Trophoblast cell (in vitro differentiated cells and primary cell): Measurements from ENCODE around the gene C12orf57.

Experiments
- DNase-seq, 2 donors: peaks; one replicate each; pipeline ENCODE4 v3.0.0-alpha.2; 2016
- H2AFZ ChIP-seq: 2 replicates; pipeline ENCODE4 v1.6.1; 2013; ENCODE audit warnings: low read length, moderate library complexity, mild to moderate bottlenecking; ENCODE audit not compliant: insufficient read depth, poor library complexity
- H2AK5ac ChIP-seq: 2 replicates; pipeline ENCODE4 v1.6.1; 2013; ENCODE audit warnings: mild to moderate bottlenecking, low read length
- H2BK120ac ChIP-seq: 2 replicates; pipeline ENCODE4 v1.6.1; 2013; ENCODE audit warnings: low read length, mild to moderate bottlenecking, moderate library complexity; ENCODE audit not compliant: insufficient read depth, poor library complexity
- H2BK12ac ChIP-seq: 2 replicates; pipeline ENCODE4 v1.6.1; 2013; ENCODE audit warnings: mild to moderate bottlenecking, low read length, moderate library complexity
- H2BK5ac ChIP-seq: 2 replicates; pipeline ENCODE4 v1.6.1; 2013; ENCODE audit warnings: low read length, low read depth, moderate library complexity, mild to moderate bottlenecking; ENCODE audit not compliant: poor library complexity
- H3K14ac ChIP-seq: 2 replicates; pipeline ENCODE4 v1.6.1; 2013; ENCODE audit warnings: mild to moderate bottlenecking, low read length
- H3K18ac ChIP-seq: 2 replicates; pipeline ENCODE4 v1.6.1; 2013; ENCODE audit warnings: mild to moderate bottlenecking, low read length
- H3K23ac ChIP-seq: 2 replicates; pipeline ENCODE4 v1.6.1; 2013; ENCODE audit warnings: low read length
- H3K27ac ChIP-seq: 2 replicates; pipeline ENCODE4 v1.5.1; 2013; ENCODE audit warnings: low read depth, mild to moderate bottlenecking, inconsistent platforms, low read length, moderate library complexity
- H3K27me3 ChIP-seq: 2 replicates; pipeline ENCODE4 v1.6.1; 2013; ENCODE audit warnings: inconsistent platforms, mild to moderate bottlenecking, low read length, moderate library complexity; ENCODE audit not compliant: insufficient read depth
- H3K36me3 ChIP-seq, 2 experiments: 1 replicate in 1 of 2; 2 replicates in 1 of 2; pipeline ENCODE4 v1.6.1; 2013; ENCODE audit warnings: low read length in 2 of 2, mild to moderate bottlenecking in 2 of 2, moderate library complexity in 1 of 2; ENCODE audit not compliant: insufficient read depth in 2 of 2, control insufficient read depth in 1 of 2
- H3K4ac ChIP-seq: 2 replicates; pipeline ENCODE4 v1.6.1; 2013; ENCODE audit warnings: low read depth, mild to moderate bottlenecking, low read length, moderate library complexity
- H3K4me1 ChIP-seq, 2 experiments: 1 replicate in 1 of 2; 2 replicates in 1 of 2; pipeline ENCODE4 v1.6.1; 2013; ENCODE audit warnings: low read length in 2 of 2, mild to moderate bottlenecking in 2 of 2, moderate library complexity in 1 of 2; ENCODE audit not compliant: insufficient read depth in 2 of 2, control insufficient read depth in 1 of 2
- H3K4me2 ChIP-seq: 2 replicates; pipeline ENCODE4 v1.6.1; 2013; ENCODE audit warnings: inconsistent platforms, mild to moderate bottlenecking, low read length, moderate library complexity
- H3K4me3 ChIP-seq: 2 replicates; pipeline ENCODE4 v1.5.1; 2013; ENCODE audit warnings: mild to moderate bottlenecking, low read depth, low read length, inconsistent platforms
- H3K79me1 ChIP-seq: one replicate; pipeline ENCODE4 v1.6.1; 2013; ENCODE audit warnings: low read length
- H3K79me2 ChIP-seq: 2 replicates; pipeline ENCODE4 v1.6.1; 2013; ENCODE audit warnings: low read length, mild to moderate bottlenecking; ENCODE audit not compliant: control insufficient read depth, insufficient read depth, poor library complexity
- H3K9ac ChIP-seq: 2 replicates; pipeline ENCODE4 v1.6.1; 2013; ENCODE audit warnings: mild to moderate bottlenecking, low read length
- H3K9me3 ChIP-seq: 2 replicates; pipeline ENCODE4 v1.6.1; 2013; ENCODE audit warnings: low read depth, mild to moderate bottlenecking, control low read depth, inconsistent platforms, low read length; ENCODE audit not compliant: insufficient read depth
- H4K12ac ChIP-seq: 2 replicates; pipeline ENCODE4 v1.6.1; 2013; ENCODE audit warnings: low read depth, mild to moderate bottlenecking, low read length, moderate library complexity
- H4K8ac ChIP-seq: 2 replicates; pipeline ENCODE4 v1.6.1; 2013; ENCODE audit warnings: low read depth, mild to moderate bottlenecking, low read length, moderate library complexity
- H4K91ac ChIP-seq: one replicate; pipeline ENCODE4 v1.6.1; 2013; ENCODE audit warnings: low read depth, mild to moderate bottlenecking, low read length, moderate library complexity
- WGBS: extraction: QIAGEN DNeasy Blood & Tissue Kit; methylation state at CpG from one replicate; pipeline ENCODE4 v1.1.7; 2013; ENCODE audit warnings: missing lambda C conversion rate; ENCODE audit not compliant: insufficient read length, insufficient coverage; ENCODE audit errors: extremely low coverage; 5-methylcytosine and 5-hydroxymethylcytosine counted together

Gene C12orf57

GRCh38 chr12:6914246-6914946, 29.4 kb upstream of the C12orf57 start, which contains the start of gene ENO2:
TSS of gene ENO2 (plus strand) at chr12:6914580. CDS start at chr12:6915833, 1,253 bp downstream.
- Histone ChIP-seq H3K27me3 (peaks cover 18% of the 10 kb centered on the region), H3K36me3 (no peaks in the 10 kb centered on the region), H3K9me3 (no peaks in the 10 kb centered on the region)

GRCh38 chr12:6914947-6915788, 28.7 kb upstream of the C12orf57 start:
- no peak overlapping the region for H4K8ac ChIP-seq
- no peak overlapping the region for H2AK5ac ChIP-seq
- H3K27ac ChIP-seq = no peak overlapping the region
- no peak overlapping the region for H3K14ac ChIP-seq
- H3K9me3 ChIP-seq = no peaks in the 10 kb centered on the region
- H3K23ac ChIP-seq = no peak overlapping the region
- no peaks in the 10 kb centered on the region for H3K79me1 ChIP-seq
- peak overlapping the region; percentile 64 for H3K4me2 ChIP-seq
- no peak for DNase-seq
- no peak overlapping the region for H2AFZ ChIP-seq
- H3K27me3 ChIP-seq = peaks cover 18% of the 10 kb centered on the region
- H3K9ac ChIP-seq = no peak overlapping the region
- H3K36me3 ChIP-seq = no peaks in the 10 kb centered on the region
- H2BK5ac ChIP-seq = no peak overlapping the region
- no peak overlapping the region for H4K91ac ChIP-seq
- H3K79me2 ChIP-seq = no peaks in the 10 kb centered on the region
- no CpG with 5 or more reads among the region's 29 CpGs for WGBS
- H4K12ac ChIP-seq = no peak overlapping the region
- no peak overlapping the region for H3K4ac ChIP-seq
- no peak overlapping the region for H3K4me3 ChIP-seq
- H2BK12ac ChIP-seq = no peak overlapping the region
- no peak overlapping the region for H3K18ac ChIP-seq
- no peak overlapping the region for H2BK120ac ChIP-seq
- peaks cover 0 to 3% of the 10 kb centered on the region in 2 experiments for H3K4me1 ChIP-seq

More at GRCh38 chr12:6914246-6914946, 29.4 kb upstream of the C12orf57 start, which contains the start of gene ENO2:
- Histone ChIP-seq H3K9ac (no peak within 1 kb of the TSS), H3K27ac (no peak within 1 kb of the TSS), H4K91ac (no peak within 1 kb of the TSS), H2BK120ac (no peak within 1 kb of the TSS), H4K12ac (no peak within 1 kb of the TSS), H2AFZ (peak within 1 kb of the TSS; percentile 50), H3K4me2 (peak within 1 kb of the TSS; percentile 64), H2AK5ac (no peak within 1 kb of the TSS), H3K18ac (no peak within 1 kb of the TSS), H4K8ac (no peak within 1 kb of the TSS), H3K4me3 (peak within 1 kb of the TSS; percentile 49), H3K79me2 (no peaks in the 10 kb centered on the region), H3K14ac (no peak within 1 kb of the TSS), H3K79me1 (no peaks in the 10 kb centered on the region), H3K4ac (no peak within 1 kb of the TSS), H3K23ac (no peak within 1 kb of the TSS), H2BK12ac (no peak within 1 kb of the TSS), H2BK5ac (no peak within 1 kb of the TSS), H3K4me1 (peaks cover 0 to 3% of the 10 kb centered on the region in 2 experiments)
- WGBS = no CpG with 5 or more reads among the region's 68 CpGs
- peak in 1 of 2 donors; percentile 36 for DNase-seq

DNA sequence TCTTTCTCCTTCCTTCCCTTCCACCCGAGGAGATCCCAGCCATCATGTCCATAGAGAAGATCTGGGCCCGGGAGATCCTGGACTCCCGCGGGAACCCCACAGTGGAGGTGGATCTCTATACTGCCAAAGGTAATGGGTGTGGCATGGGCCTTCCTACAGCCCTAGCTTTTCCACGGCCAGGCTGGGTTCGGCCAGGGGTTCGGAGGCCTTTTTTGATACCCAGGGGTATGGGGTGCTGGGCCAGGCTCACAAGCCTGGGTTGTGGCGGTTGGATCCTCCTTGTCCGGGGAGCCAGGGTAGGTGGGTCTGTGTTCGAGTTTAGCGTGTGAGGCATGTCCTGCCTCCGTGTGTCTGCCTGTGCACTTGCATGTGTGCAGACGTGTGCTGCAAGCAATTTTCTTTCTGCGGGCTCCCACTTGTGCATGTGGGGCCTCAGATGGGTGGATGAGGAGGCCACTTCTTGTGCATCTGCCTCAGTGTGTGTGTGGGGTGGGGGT, 28.0 kb upstream of the C12orf57 start:
- no peak overlapping the region for H3K23ac ChIP-seq
- H2AK5ac ChIP-seq = no peak overlapping the region
- H3K18ac ChIP-seq = no peak overlapping the region
- no peak overlapping the region for H4K91ac ChIP-seq
- no peak overlapping the region for H3K27ac ChIP-seq
- H2BK5ac ChIP-seq = no peak overlapping the region
- no peaks in the 10 kb centered on the region for H3K79me1 ChIP-seq
- H3K36me3 ChIP-seq = no peaks in the 10 kb centered on the region
- H3K9me3 ChIP-seq = no peaks in the 10 kb centered on the region
- H3K4me2 ChIP-seq = no peak overlapping the region
- no peak overlapping the region for H3K4ac ChIP-seq
- no peak for DNase-seq
- peaks cover 18% of the 10 kb centered on the region for H3K27me3 ChIP-seq
- no peak overlapping the region for H2BK120ac ChIP-seq
- no peak overlapping the region for H2BK12ac ChIP-seq
- H3K9ac ChIP-seq = no peak overlapping the region
- no peak overlapping the region for H3K4me3 ChIP-seq
- H2AFZ ChIP-seq = no peak overlapping the region
- H4K12ac ChIP-seq = no peak overlapping the region
- no peaks in the 10 kb centered on the region for H3K79me2 ChIP-seq
- H3K14ac ChIP-seq = no peak overlapping the region
- H4K8ac ChIP-seq = no peak overlapping the region
- no CpG with 5 or more reads among the region's 14 CpGs for WGBS
- H3K4me1 ChIP-seq = peaks cover 0 to 3% of the 10 kb centered on the region in 2 experiments

DNA sequence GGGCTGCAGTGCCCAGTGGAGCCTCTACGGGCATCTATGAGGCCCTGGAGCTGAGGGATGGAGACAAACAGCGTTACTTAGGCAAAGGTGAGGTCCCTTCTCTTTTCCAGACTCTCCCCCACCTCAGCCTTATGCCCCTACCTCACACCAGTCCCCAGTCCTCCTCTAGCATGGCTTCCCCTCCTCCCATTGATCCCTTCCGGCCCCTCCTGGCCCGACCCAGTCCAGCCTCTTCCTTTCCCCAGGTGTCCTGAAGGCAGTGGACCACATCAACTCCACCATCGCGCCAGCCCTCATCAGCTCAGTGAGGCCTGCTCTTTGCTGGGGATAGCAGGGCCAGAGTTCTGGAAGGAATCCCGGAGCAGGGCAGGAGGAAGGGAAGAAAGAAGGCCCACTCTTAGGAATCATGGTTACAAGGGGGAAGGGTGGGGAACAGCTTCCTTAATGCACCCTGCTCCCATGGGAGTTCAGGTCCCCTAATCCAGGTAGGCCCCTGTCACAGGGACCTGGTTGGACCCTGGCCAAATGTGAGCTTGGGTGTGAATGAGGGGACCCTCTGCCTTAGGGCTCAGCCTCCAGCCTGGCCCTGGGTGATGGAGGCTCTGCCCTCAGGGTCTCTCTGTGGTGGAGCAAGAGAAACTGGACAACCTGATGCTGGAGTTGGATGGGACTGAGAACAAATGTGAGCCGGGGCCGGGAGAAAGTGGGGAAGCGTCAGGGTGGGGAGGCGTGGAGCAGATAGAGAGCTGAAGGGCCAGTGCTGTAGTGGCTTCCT, 27.2 kb upstream of the C12orf57 start:
- Histone ChIP-seq H2AK5ac (no peak overlapping the region), H2BK12ac (no peak overlapping the region), H3K4me2 (no peak overlapping the region), H3K14ac (no peak overlapping the region), H3K79me1 (no peaks in the 10 kb centered on the region), H2BK5ac (no peak overlapping the region), H3K4me1 (peaks cover 0 to 3% of the 10 kb centered on the region in 2 experiments), H4K91ac (no peak overlapping the region), H3K4me3 (no peak overlapping the region), H2BK120ac (no peak overlapping the region), H3K79me2 (no peaks in the 10 kb centered on the region), H4K12ac (no peak overlapping the region), H3K27me3 (peaks cover 18% of the 10 kb centered on the region), H3K9ac (no peak overlapping the region), H3K4ac (no peak overlapping the region), H3K23ac (no peak overlapping the region), H4K8ac (no peak overlapping the region), H3K9me3 (no peaks in the 10 kb centered on the region), H2AFZ (no peak overlapping the region), H3K36me3 (no peaks in the 10 kb centered on the region), H3K18ac (no peak overlapping the region), H3K27ac (no peak overlapping the region)
- DNase-seq = no peak
- WGBS = no CpG with 5 or more reads among the region's 11 CpGs
